Stimulated activated CD8-positive, alpha-beta memory T cell treated with anti-CD3 and anti-CD28 coated beads, Interleukin-4, amount 100 ng/mL, for 48 hours (primary cell): ENCODE measurements around the gene MYCL.
A peak's percentile ranks its signal among the peaks of the same experiment; 100 is the strongest.

Experiments used
- DNase-seq: peaks from one replicate; pipeline ENCODE4 v3.0.0-alpha.2; 2020

MYCL gene

DNA sequence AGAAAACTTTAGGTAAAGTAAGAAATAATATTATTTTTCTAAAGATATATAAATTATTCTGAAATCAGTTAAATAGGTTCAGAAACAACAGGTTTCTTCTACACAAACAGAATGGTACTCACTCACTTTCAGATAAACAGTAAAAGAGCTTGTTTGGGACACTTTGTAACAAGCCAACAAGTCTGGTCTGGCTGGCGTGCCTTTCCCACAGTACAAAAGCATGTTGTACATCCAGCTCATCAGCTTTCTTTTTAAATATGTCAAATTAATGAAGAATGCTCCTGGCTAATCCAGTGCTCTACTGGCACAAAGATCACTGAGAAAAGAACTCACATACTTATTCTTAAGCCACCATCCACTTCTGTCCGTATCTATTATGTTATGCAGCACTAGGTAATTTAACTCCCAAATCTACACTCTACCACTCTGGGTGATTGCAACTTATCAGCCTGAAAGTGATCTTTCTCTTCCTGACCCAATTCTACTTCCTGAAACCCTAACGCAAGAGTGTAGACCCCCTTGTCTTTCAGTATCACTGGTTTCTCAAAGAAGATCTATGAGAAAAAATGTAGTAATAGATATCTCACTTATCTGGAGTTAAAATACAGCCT, 51.0 kb downstream of the MYCL start:
- DNase-seq = no peak

DNA sequence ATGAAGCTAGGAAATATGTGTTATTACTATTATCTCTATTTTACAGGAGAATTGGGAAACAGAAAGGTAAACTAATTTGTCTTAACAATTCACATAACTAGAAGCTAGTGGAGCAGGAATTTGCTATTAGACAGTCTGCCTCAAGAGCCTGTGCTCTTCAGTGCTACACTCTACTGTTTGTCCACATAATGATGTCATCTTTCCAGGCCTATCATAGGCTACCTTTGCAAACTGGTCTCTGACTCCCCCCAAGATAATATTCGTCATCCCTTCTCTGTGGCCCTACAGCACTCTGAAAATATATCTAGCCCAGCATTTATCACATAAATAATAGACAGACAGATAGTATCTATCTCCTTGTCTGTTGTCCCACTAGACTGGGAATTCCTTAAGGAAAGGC, 52.5 kb downstream of the MYCL start:
- DNase-seq = no peak

DNA sequence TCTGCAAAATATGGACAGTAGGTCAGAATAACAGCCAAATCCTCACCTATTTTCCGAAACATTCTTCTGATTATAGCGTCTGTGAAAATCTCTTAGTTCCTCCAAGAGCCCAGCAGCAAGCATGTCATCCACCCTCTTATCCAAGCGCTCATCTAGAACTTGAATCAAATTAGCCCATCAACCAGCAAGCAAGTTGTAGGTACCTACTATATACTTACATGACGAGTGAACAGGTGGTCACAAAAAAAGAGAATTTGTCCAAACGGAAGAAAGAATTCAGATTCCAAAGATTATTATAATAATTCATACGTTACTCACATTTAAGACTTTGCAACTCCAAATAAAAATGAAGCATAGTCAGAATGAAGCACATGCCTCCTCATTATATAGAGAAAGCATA, 53.8 kb downstream of the MYCL start:
- DNase-seq = no peak

DNA sequence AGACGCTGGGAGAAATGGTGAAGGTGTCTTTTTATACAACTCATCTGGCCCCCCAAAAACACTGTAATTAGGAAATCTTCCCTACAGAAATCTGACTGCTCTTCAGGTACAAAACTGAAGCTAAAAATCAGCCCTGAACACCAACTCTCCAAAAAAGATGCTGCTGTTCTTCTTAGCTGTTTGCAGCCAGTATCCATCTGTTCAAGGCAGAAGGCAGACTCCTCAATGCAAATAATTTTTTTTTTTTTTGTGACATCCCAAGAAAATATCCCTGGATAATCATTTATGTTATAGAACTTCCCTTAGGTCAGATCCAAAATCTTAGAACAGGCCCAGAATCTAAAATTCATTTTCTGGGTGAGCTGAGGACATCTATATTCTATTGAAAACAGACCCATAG, 54.9 kb downstream of the MYCL start:
- DNase-seq = no peak

DNA sequence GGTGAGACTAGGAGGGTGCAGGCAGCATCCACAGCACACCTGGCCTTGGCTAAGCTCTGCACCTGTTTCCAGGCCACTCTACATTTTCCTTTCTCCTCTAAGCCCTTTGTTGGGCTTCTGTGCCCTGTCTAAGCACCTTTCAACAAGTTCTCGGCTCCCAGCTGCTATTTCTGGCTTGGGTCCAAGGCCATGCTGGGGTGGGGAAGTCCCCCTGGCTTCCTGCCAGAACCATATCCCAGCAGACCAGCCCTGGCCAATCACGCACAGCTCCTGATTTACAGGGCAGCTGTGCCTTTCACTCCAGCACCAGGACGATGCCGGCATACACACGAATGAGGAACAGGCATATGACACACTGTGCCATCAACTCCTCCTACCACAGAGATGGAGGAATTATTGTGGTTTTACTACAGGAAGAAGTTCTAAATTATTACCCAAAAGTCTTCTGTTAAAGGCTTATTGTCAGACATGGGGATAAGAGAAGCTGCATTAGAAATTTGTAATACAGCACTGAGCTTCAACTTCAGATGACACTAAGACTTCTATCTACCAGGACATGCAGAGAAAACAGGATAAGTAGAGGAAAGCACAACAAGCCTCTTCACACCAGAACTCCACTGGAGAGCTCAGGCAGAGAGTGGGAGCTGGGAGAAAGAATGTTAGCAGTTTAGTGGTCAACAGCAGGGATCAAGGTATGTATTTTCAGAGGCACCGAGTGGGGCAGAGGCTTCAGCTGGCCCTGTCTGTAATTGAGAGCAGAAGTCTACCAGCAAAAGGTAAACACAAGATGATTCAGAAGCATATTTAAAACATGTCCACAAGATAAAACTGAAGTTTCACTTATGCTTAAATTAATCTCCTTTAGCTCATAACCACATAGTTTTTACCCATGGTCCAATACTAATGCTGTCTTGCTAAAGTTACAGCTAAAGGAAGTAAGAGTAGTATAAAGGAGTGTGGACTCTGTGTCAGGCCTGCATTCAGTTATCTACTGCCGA, 55.8 kb downstream of the MYCL start:
- peak; percentile 75 for DNase-seq
